ENCODE results near the gene NHSL2.

DNA sequence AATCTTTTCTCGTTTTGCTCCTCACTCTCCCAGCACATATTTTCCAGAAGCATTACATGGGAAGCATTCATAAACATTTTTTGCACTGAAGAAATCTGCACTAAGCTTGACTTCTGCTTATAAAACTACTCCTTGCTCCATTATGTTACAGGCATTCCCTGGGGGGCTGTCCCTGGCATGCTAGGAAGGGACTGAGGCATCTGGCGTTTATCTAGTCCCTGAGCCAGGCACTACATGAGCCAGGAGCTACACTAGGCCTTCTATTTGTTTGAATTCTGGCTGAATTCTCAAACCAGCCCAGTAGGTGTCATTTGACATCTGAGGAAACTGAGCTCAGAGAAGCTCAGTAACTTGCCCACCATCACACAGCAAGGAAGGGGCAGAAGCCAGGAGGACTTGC is 43.3 kb downstream of the NHSL2 start:
- no peak for TF ChIP-seq POLR2A (IDR thresholded peaks at IDR 0.05; ENCODE audit: low read depth)
- no peak for TF ChIP-seq POLR2AphosphoS5 (IDR thresholded peaks at IDR 0.05)
- TF ChIP-seq CTCF (IDR thresholded peaks at IDR 0.05): no peak

Measured in esophagus muscularis mucosa (tissue), 3 donors.